GM19463 (cell line): ENCODE results near the gene FGFRL1.
A peak's percentile ranks its signal among the peaks of the same experiment; 100 is the strongest.

ENCODE experiments used
- ATAC-seq: cut with Tn5 transposase; IDR thresholded peaks from one replicate; pipeline ENCODE4 v1.9.1; 2021; ENCODE audit warnings: mild to moderate bottlenecking, moderate library complexity; ENCODE audit not compliant: unreplicated experiment

FGFRL1 gene

DNA sequence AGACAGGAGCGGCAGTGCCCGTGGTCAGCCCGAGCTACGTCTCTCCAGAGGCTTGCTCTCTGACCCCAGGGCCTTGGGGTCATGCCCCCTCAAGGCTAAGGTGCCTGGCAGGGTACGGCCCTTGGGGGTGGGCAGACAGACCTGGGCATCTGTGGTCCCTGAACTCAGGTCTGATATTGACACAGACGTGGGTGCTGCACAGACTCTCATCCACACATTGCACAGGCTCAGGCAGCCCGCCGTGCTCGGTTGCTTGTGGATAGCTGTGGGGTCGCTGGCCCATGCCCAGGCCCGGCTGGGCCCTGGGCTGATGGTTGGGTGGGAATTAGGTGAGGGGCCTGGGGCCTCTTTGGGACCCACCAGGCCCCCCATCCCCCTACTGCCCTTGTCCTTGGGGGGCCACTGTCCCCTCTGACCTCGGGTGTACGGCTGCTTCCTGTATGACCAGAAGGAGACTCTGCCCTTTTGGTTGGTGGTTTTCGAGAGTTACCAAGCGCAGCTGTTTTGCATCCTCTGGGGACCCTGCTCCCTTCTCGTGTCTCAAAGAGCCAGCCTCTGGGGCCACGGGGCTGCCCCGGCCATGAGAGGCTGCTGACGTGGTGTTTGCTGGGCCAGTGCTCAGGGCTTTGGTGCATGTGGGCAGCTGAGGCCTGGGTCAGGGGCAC, 10.1 kb downstream of the FGFRL1 start:
- ATAC-seq = peak; percentile 87

DNA sequence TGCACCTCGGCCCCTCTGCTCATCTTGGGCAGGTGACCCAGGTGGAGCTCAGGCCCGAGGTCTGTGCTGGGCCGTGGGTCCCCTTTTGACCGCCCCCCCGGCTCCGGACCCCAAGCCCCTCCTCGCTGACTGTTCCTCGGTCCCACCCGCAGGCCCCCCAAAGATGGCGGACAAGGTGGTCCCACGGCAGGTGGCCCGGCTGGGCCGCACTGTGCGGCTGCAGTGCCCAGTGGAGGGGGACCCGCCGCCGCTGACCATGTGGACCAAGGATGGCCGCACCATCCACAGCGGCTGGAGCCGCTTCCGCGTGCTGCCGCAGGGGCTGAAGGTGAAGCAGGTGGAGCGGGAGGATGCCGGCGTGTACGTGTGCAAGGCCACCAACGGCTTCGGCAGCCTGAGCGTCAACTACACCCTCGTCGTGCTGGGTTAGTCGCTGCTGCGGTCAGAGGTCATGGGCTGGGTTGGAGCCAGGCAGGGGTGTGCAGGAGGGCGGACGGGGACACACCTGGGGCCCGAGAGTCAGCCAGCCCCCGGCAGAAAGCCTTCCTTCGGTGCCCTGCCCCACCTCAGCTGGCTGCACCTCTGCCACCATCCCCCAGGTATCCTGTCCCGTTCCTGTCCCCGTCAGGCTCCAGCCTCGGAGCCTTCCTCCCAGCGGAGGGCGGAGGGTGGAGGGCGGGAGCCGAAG, 10.8 kb downstream of the FGFRL1 start:
- no peak for ATAC-seq

GRCh38 chr4:1022739-1023066, 11.3 kb downstream of the FGFRL1 start:
- ATAC-seq = no peak

GRCh38 chr4:1023075-1023640, 11.7 kb downstream of the FGFRL1 start:
- no peak for ATAC-seq

- ATAC-seq = no peak
Observed at GRCh38 chr4:1023895-1024740, 12.7 kb downstream of the FGFRL1 start.

- ATAC-seq = no peak
Observed at GRCh38 chr4:1024882-1025545, 13.6 kb downstream of the FGFRL1 start.

DNA sequence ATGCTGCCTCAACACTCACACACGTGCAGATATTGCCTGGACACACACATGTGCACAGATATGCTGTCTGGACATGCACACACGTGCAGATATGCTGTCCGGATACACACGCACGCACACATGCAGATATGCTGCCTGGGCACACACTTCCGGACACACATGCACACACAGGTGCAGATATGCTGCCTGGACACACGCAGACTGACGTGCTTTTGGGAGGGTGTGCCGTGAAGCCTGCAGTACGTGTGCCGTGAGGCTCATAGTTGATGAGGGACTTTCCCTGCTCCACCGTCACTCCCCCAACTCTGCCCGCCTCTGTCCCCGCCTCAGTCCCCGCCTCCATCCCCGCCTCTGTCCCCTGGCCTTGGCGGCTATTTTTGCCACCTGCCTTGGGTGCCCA, 14.7 kb downstream of the FGFRL1 start:
- peak; percentile 63 for ATAC-seq

GRCh38 chr4:1027219-1027914, 15.9 kb downstream of the FGFRL1 start:
- no peak for ATAC-seq

- ATAC-seq = no peak
Observed at GRCh38 chr4:1027915-1028238, 16.5 kb downstream of the FGFRL1 start.

- ATAC-seq = no peak
Observed at GRCh38 chr4:1028574-1029220, 17.3 kb downstream of the FGFRL1 start.

DNA sequence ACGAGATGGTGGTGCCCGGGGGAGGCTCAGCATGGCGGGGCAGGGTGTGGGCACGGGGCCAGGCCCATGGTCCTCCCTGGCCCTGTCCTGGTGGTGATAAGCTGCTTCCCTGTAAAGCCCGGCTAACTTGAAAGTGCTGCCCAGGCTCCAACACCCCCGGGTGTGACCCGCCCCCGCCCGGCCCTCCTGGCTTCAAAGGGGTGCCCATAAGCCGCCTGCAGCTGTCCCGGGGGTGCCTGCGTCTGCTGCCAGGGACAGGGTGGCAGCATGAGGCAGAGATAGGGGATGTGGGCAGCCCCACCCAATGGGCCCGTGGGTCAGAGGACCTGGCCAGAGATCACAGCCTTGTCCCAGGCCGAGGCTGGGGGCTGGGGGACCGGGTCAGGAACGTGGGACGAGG, 18.1 kb downstream of the FGFRL1 start:
- no peak for ATAC-seq

GRCh38 chr4:1030031-1030430, 18.6 kb downstream of the FGFRL1 start:
- ATAC-seq = no peak

GRCh38 chr4:1030559-1030958, 19.1 kb downstream of the FGFRL1 start:
- no peak for ATAC-seq

DNA sequence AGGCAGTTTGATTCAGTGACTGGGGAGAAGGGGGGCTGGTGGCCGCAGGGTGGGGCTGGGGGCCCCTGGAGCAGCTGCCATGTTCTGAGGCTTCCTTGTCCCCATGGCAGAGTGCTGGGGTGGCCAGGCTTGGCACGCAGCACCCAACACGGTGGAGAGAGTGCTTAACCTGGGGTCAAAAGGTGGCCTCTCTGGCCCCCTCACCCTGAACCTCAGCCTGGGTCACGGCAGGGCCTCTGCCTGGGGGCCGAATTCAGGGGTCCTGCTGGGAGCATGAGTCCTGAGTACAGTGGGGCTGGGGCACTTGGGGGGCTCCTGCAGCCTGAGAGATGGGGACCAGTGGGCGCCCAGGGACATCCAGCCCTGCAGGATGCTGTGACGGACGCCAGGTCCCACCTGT, 19.9 kb downstream of the FGFRL1 start:
- ATAC-seq = no peak

GRCh38 chr4:1031956-1032795, 20.8 kb downstream of the FGFRL1 start:
- ATAC-seq = no peak

DNA sequence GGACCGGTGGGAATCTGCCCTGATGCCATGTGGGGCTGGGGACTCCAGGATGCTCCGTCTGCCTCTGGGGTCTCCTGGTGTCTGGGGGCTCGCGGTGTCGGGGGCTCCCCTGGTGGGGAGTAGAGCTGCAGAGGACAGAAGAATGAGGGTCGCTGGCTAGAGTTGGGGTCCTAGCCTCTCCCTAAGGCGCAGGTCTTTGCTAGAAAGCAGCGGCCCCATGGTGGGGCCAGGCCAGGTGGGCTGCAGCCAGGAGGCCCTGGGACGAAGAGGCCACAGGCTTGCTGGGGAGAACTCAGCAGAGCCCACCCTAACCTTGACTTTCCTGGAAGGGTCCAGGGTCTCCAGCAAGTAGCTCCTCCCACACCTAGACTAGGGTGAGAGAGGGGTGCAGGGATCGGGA, 21.4 kb downstream of the FGFRL1 start:
- ATAC-seq = no peak

GRCh38 chr4:1033840-1034551, 22.6 kb downstream of the FGFRL1 start:
- no peak for ATAC-seq

DNA sequence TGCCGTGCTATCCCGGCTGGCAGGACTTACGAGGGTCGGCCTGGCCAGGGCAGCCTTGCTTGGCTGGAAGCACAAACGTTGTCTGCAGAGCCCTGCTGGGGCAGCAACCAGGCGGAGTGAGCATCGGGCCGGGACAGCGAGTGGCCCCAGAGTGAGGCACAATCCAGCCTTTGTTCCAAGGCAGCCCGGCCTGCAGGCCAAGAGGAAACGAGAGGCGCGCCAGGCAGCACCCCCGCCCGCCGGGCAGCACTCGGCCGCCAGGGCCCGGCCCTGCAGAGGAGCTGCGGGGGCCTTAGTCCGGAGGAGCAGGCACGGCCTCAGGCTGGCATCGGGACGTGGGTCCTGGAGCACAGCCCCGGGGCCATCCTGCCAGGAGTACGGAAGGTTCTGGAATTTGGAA, 24.1 kb downstream of the FGFRL1 start:
- no peak for ATAC-seq

DNA sequence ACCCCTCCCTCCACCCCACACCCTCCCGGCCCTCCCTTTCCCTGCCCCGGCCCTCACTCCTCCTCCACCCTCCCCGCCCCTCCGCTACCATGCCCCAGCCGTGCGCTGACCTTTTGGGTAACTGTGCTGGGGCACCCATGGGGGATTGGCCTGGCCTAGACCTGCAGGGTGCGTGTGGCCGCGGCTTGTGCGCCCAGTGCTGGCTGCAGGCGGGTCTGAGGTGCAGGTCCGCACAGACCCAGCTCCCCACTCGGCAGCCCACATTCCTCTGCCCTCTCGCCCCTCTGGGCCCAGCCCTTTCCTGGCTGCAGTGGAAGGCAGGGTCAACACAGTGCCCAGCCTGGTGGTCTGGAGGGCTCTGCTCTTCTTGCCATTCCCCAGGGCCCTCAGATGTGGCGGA, 24.7 kb downstream of the FGFRL1 start:
- no peak for ATAC-seq
